ENCODE data around the gene PRSS57.

- TF ChIP-seq CTCF (IDR thresholded peaks at IDR 0.05) (no peak), POLR2A (IDR thresholded peaks at IDR 0.05) (no peak)
Observed at GRCh38 chr19:719636-720344, 24.5 kb upstream of the PRSS57 start.
